ENCODE measurements around the gene IKBKG.
A peak's percentile ranks its signal among the peaks of the same experiment; 100 is the strongest.

Gene IKBKG

GRCh38 chrX:154511761-154512160 lies 35.7 kb upstream of the IKBKG start:
- H3K27me3 ChIP-seq (ENCODE audit: control insufficient read depth in 5 of 5, insufficient read depth in 4 of 5, low read length in 5 of 5): peaks cover 0 to 13% (median 7%) of the 10 kb centered on the region in 5 donors
- peaks cover 5 to 14% (median 8%) of the 10 kb centered on the region in 5 donors for H3K9me3 ChIP-seq (ENCODE audit: control insufficient read depth in 5 of 5, low read length in 5 of 5)
- H3K36me3 ChIP-seq (ENCODE audit: control insufficient read depth in 5 of 5, insufficient read depth in 5 of 5, low read length in 5 of 5): peaks cover 0 to 21% (median 12%) of the 10 kb centered on the region in 5 donors
- peaks cover 0 to 14% (median 9%) of the 10 kb centered on the region in 5 donors for H3K4me1 ChIP-seq (ENCODE audit: control insufficient read depth in 5 of 5, insufficient read depth in 5 of 5, low read length in 5 of 5)
- H3K27ac ChIP-seq (ENCODE audit: low read depth, low read length): no peak overlapping the region
- H3K9ac ChIP-seq (ENCODE audit: low read length in 5 of 5): no peak overlapping the region
- H3K4me3 ChIP-seq (ENCODE audit: low read depth in 1 of 5, low read length in 5 of 5): no peak overlapping the region

- Histone ChIP-seq H3K9ac (ENCODE audit: low read length in 5 of 5) (no peak overlapping the region), H3K27ac (ENCODE audit: low read depth, low read length) (no peak overlapping the region), H3K9me3 (ENCODE audit: control insufficient read depth in 5 of 5, low read length in 5 of 5) (peaks cover 5 to 14% (median 8%) of the 10 kb centered on the region in 5 donors), H3K36me3 (ENCODE audit: control insufficient read depth in 5 of 5, insufficient read depth in 5 of 5, low read length in 5 of 5) (peaks cover 0 to 12% (median 6%) of the 10 kb centered on the region in 5 donors), H3K27me3 (ENCODE audit: control insufficient read depth in 5 of 5, insufficient read depth in 4 of 5, low read length in 5 of 5) (peaks cover 0 to 15% (median 4%) of the 10 kb centered on the region in 5 donors), H3K4me1 (ENCODE audit: control insufficient read depth in 5 of 5, insufficient read depth in 5 of 5, low read length in 5 of 5) (peaks cover 0 to 25% (median 21%) of the 10 kb centered on the region in 5 donors), H3K4me3 (ENCODE audit: low read depth in 1 of 5, low read length in 5 of 5) (no peak overlapping the region)
These were observed 34.4 kb upstream of the IKBKG start for GRCh38 chrX:154512879-154513553.

GRCh38 chrX:154513716-154514115 lies 33.7 kb upstream of the IKBKG start:
- peaks cover 0 to 14% (median 2%) of the 10 kb centered on the region in 5 donors for H3K27me3 ChIP-seq (ENCODE audit: control insufficient read depth in 5 of 5, insufficient read depth in 4 of 5, low read length in 5 of 5)
- no peak overlapping the region for H3K4me3 ChIP-seq (ENCODE audit: low read depth in 1 of 5, low read length in 5 of 5)
- peaks cover 5 to 13% (median 6%) of the 10 kb centered on the region in 5 donors for H3K9me3 ChIP-seq (ENCODE audit: control insufficient read depth in 5 of 5, low read length in 5 of 5)
- no peak overlapping the region for H3K9ac ChIP-seq (ENCODE audit: low read length in 5 of 5)
- peaks cover 0 to 25% (median 21%) of the 10 kb centered on the region in 5 donors for H3K4me1 ChIP-seq (ENCODE audit: control insufficient read depth in 5 of 5, insufficient read depth in 5 of 5, low read length in 5 of 5)
- H3K27ac ChIP-seq (ENCODE audit: low read depth, low read length): no peak overlapping the region
- H3K36me3 ChIP-seq (ENCODE audit: control insufficient read depth in 5 of 5, insufficient read depth in 5 of 5, low read length in 5 of 5): peaks cover 0 to 9% (median 3%) of the 10 kb centered on the region in 5 donors

GRCh38 chrX:154515090-154515965 lies 32.1 kb upstream of the IKBKG start:
- Histone ChIP-seq H3K9me3 (ENCODE audit: control insufficient read depth in 5 of 5, low read length in 5 of 5) (no peaks in the 10 kb centered on the region), H3K36me3 (ENCODE audit: control insufficient read depth in 5 of 5, insufficient read depth in 5 of 5, low read length in 5 of 5) (no peaks in the 10 kb centered on the region), H3K4me3 (ENCODE audit: low read depth in 1 of 5, low read length in 5 of 5) (peak overlapping the region; percentile 63 to 69 (median 66)), H3K9ac (ENCODE audit: low read length in 5 of 5) (peak overlapping the region in 4 of 5 donors; percentile 69 to 80 (median 78)), H3K4me1 (ENCODE audit: control insufficient read depth in 5 of 5, insufficient read depth in 5 of 5, low read length in 5 of 5) (peaks cover 0 to 25% (median 21%) of the 10 kb centered on the region in 5 donors), H3K27me3 (ENCODE audit: control insufficient read depth in 5 of 5, insufficient read depth in 4 of 5, low read length in 5 of 5) (peaks cover 0 to 12% (median 2%) of the 10 kb centered on the region in 5 donors), H3K27ac (ENCODE audit: low read depth, low read length) (peak overlapping the region; percentile 74)

GRCh38 chrX:154515966-154516655 lies 31.3 kb upstream of the IKBKG start, which contains the start of gene FAM3A:
FAM3A (minus strand) TSS chrX:154516232; CDS start chrX:154515772, 460 bp downstream.
- Histone ChIP-seq H3K9ac (ENCODE audit: low read length in 5 of 5) (peak within 1 kb of the TSS; percentile 26 to 80 (median 76)), H3K4me1 (ENCODE audit: control insufficient read depth in 5 of 5, insufficient read depth in 5 of 5, low read length in 5 of 5) (peaks cover 0 to 25% (median 21%) of the 10 kb centered on the region in 5 donors), H3K27ac (ENCODE audit: low read depth, low read length) (peak within 1 kb of the TSS; percentile 86), H3K9me3 (ENCODE audit: control insufficient read depth in 5 of 5, low read length in 5 of 5) (no peaks in the 10 kb centered on the region), H3K36me3 (ENCODE audit: control insufficient read depth in 5 of 5, insufficient read depth in 5 of 5, low read length in 5 of 5) (no peaks in the 10 kb centered on the region), H3K4me3 (ENCODE audit: low read depth in 1 of 5, low read length in 5 of 5) (peak within 1 kb of the TSS; percentile 63 to 82 (median 66)), H3K27me3 (ENCODE audit: control insufficient read depth in 5 of 5, insufficient read depth in 4 of 5, low read length in 5 of 5) (peaks cover 0 to 12% (median 2%) of the 10 kb centered on the region in 5 donors)

GRCh38 chrX:154516656-154517100 lies 30.7 kb upstream of the IKBKG start:
- Histone ChIP-seq H3K27ac (ENCODE audit: low read depth, low read length) (peak overlapping the region; percentile 86), H3K27me3 (ENCODE audit: control insufficient read depth in 5 of 5, insufficient read depth in 4 of 5, low read length in 5 of 5) (peaks cover 0 to 12% (median 2%) of the 10 kb centered on the region in 5 donors), H3K9me3 (ENCODE audit: control insufficient read depth in 5 of 5, low read length in 5 of 5) (no peaks in the 10 kb centered on the region), H3K9ac (ENCODE audit: low read length in 5 of 5) (peak overlapping the region in 4 of 5 donors; percentile 26 to 77 (median 56)), H3K4me1 (ENCODE audit: control insufficient read depth in 5 of 5, insufficient read depth in 5 of 5, low read length in 5 of 5) (peaks cover 0 to 25% (median 21%) of the 10 kb centered on the region in 5 donors), H3K36me3 (ENCODE audit: control insufficient read depth in 5 of 5, insufficient read depth in 5 of 5, low read length in 5 of 5) (no peaks in the 10 kb centered on the region), H3K4me3 (ENCODE audit: low read depth in 1 of 5, low read length in 5 of 5) (peak overlapping the region; percentile 35 to 82 (median 64))

GRCh38 chrX:154517101-154517781 lies 30.2 kb upstream of the IKBKG start:
- no peaks in the 10 kb centered on the region for H3K36me3 ChIP-seq (ENCODE audit: control insufficient read depth in 5 of 5, insufficient read depth in 5 of 5, low read length in 5 of 5)
- peak overlapping the region in 4 of 5 donors; percentile 35 to 69 (median 62) for H3K4me3 ChIP-seq (ENCODE audit: low read depth in 1 of 5, low read length in 5 of 5)
- peak overlapping the region in 2 of 5 donors; percentile 26 for H3K9ac ChIP-seq (ENCODE audit: low read length in 5 of 5)
- H3K9me3 ChIP-seq (ENCODE audit: control insufficient read depth in 5 of 5, low read length in 5 of 5): no peaks in the 10 kb centered on the region
- peaks cover 0 to 12% (median 0%) of the 10 kb centered on the region in 5 donors for H3K27me3 ChIP-seq (ENCODE audit: control insufficient read depth in 5 of 5, insufficient read depth in 4 of 5, low read length in 5 of 5)
- H3K4me1 ChIP-seq (ENCODE audit: control insufficient read depth in 5 of 5, insufficient read depth in 5 of 5, low read length in 5 of 5): peaks cover 0 to 25% (median 21%) of the 10 kb centered on the region in 5 donors
- peak overlapping the region; percentile 86 for H3K27ac ChIP-seq (ENCODE audit: low read depth, low read length)

- Histone ChIP-seq H3K36me3 (ENCODE audit: control insufficient read depth in 5 of 5, insufficient read depth in 5 of 5, low read length in 5 of 5) (no peaks in the 10 kb centered on the region), H3K9ac (ENCODE audit: low read length in 5 of 5) (no peak overlapping the region), H3K27me3 (ENCODE audit: control insufficient read depth in 5 of 5, insufficient read depth in 4 of 5, low read length in 5 of 5) (peaks cover 0 to 12% (median 0%) of the 10 kb centered on the region in 5 donors), H3K4me3 (ENCODE audit: low read depth in 1 of 5, low read length in 5 of 5) (no peak overlapping the region), H3K4me1 (ENCODE audit: control insufficient read depth in 5 of 5, insufficient read depth in 5 of 5, low read length in 5 of 5) (peaks cover 0 to 25% (median 21%) of the 10 kb centered on the region in 5 donors), H3K27ac (ENCODE audit: low read depth, low read length) (no peak overlapping the region), H3K9me3 (ENCODE audit: control insufficient read depth in 5 of 5, low read length in 5 of 5) (no peaks in the 10 kb centered on the region)
These were observed 28.0 kb upstream of the IKBKG start for GRCh38 chrX:154519389-154519788.
